ENCODE data around the gene NUDT19.

Gene NUDT19

GRCh38 chr19:32682317-32682716 lies 9.3 kb upstream of the NUDT19 start:
- no peak for TF ChIP-seq CTCF (IDR thresholded peaks at IDR 0.05)
- Histone ChIP-seq H3K27me3 (peaks cover 35% of the 10 kb centered on the region), H3K4me1 (ENCODE audit: control insufficient read depth in 1 of 2, insufficient read depth in 1 of 2, low read depth in 1 of 2, low read length in 1 of 2) (no peaks in the 10 kb centered on the region), H3K9me3 (no peaks in the 10 kb centered on the region), H3K36me3 (peaks cover 11% of the 10 kb centered on the region), H3K4me3 (ENCODE audit: low read depth in 1 of 2, low read length in 1 of 2) (no peak overlapping the region), H3K27ac (no peak overlapping the region)

DNA sequence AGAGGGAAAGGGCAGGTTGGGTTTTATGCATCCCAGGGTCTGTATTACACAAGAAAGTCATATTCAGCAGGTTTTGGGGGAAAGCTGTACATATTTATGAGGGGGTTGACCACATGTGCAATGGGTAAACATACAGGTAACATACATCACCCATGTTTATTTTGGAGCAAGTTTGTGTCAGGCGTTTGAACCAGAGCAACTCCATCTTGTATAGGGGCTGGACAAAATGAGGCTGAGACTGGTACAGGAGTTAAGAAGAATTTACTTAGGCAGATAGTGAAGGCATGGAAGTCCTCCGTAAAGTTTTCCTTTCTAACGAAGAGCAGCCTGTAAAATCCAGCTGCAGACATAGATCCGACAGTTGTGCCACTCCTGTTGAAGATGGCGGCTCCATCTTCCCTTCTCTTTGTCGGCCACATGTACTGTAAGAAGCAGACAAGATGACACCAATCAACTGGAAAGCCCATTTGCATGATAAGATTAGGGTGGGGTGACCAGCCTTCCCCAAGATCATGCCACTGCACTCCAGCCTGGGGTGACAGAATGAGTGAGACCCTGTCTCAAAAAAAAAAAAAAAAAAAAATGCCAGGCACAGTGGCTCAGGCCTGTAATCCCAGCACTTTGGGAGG lies 4.7 kb upstream of the NUDT19 start:
- H3K36me3 ChIP-seq, result peaks cover 11% of the 10 kb centered on the region
- H3K27ac ChIP-seq, result no peak overlapping the region
- no peak for TF ChIP-seq CTCF (IDR thresholded peaks at IDR 0.05)
- no peaks in the 10 kb centered on the region for H3K9me3 ChIP-seq
- peaks cover 8 to 20% of the 10 kb centered on the region in 2 experiments for H3K4me1 ChIP-seq (ENCODE audit: control insufficient read depth in 1 of 2, insufficient read depth in 1 of 2, low read depth in 1 of 2, low read length in 1 of 2)
- H3K4me3 ChIP-seq (ENCODE audit: low read depth in 1 of 2, low read length in 1 of 2), result no peak overlapping the region
- no peaks in the 10 kb centered on the region for H3K27me3 ChIP-seq

GRCh38 chr19:32687681-32688080 lies 3.9 kb upstream of the NUDT19 start:
- no peak for TF ChIP-seq CTCF (IDR thresholded peaks at IDR 0.05)
- H3K27ac ChIP-seq, result no peak overlapping the region

DNA sequence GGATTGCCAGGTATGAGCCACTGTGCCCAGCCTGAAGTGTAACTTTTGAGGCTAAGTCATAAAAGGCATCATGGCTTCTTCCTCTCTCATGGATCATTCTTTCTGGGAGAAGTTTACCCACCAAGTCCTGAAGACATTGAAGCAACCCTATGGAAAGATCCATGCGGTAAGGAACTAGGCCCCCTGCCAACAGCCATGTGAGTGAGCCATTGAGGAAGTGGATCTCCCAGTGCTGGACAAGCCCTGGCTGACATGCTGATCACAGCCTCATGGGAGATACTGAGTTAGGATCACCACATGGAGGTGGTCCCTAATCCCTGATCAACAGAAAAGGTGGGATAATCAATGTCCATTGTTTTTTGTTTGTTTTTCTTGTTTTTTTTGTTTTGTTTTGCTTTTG lies 3.3 kb upstream of the NUDT19 start:
- H3K4me3 ChIP-seq (ENCODE audit: low read depth in 1 of 2, low read length in 1 of 2), result no peak overlapping the region
- TF ChIP-seq CTCF (IDR thresholded peaks at IDR 0.05), result no peak
- no peak overlapping the region for H3K27ac ChIP-seq
- H3K36me3 ChIP-seq, result peaks cover 11% of the 10 kb centered on the region
- H3K27me3 ChIP-seq, result no peaks in the 10 kb centered on the region
- peaks cover 21 to 34% of the 10 kb centered on the region in 2 experiments for H3K4me1 ChIP-seq (ENCODE audit: control insufficient read depth in 1 of 2, insufficient read depth in 1 of 2, low read depth in 1 of 2, low read length in 1 of 2)
- H3K9me3 ChIP-seq, result no peaks in the 10 kb centered on the region

More at GRCh38 chr19:32687681-32688080, 3.9 kb upstream of the NUDT19 start:
- Histone ChIP-seq H3K27me3 (no peaks in the 10 kb centered on the region), H3K4me1 (ENCODE audit: control insufficient read depth in 1 of 2, insufficient read depth in 1 of 2, low read depth in 1 of 2, low read length in 1 of 2) (peaks cover 14 to 27% of the 10 kb centered on the region in 2 experiments), H3K36me3 (peaks cover 11% of the 10 kb centered on the region), H3K9me3 (no peaks in the 10 kb centered on the region), H3K4me3 (ENCODE audit: low read depth in 1 of 2, low read length in 1 of 2) (no peak overlapping the region)

GRCh38 chr19:32691952-32692726 lies 518 bp downstream of the NUDT19 start:
- Histone ChIP-seq H3K9me3 (no peaks in the 10 kb centered on the region), H3K4me1 (ENCODE audit: control insufficient read depth in 1 of 2, insufficient read depth in 1 of 2, low read depth in 1 of 2, low read length in 1 of 2) (peaks cover 59 to 72% of the 10 kb centered on the region in 2 experiments), H3K4me3 (ENCODE audit: low read depth in 1 of 2, low read length in 1 of 2) (peak overlapping the region; percentile 73 to 76), H3K36me3 (no peaks in the 10 kb centered on the region), H3K27me3 (no peaks in the 10 kb centered on the region), H3K27ac (peak overlapping the region; percentile 88)
- no peak for TF ChIP-seq CTCF (IDR thresholded peaks at IDR 0.05)

All from neutrophil (primary cell).